Left colon (tissue), 2 donors: Measurements from ENCODE around the gene DMTF1. TPM values are rescaled to one million over a fixed set of nuclear protein-coding genes. Genes with fewer than 3 reads are reported as not detected.
A peak's percentile ranks its signal among the peaks of the same experiment; 100 is the strongest.
"Not testable (repeated sequence)": the region's sequence is repeated elsewhere in the genome, so short reads cannot be mapped to it uniquely, and the experiment has no call there.

ENCODE experiments used
- ATAC-seq: fragments of 200-7000 bp; cut with Tn5 transposase; one replicate; pipeline ENCODE4 v1.9.1; 2020; ENCODE audit warnings: mild to moderate bottlenecking, moderate library complexity
- DNase-seq, 2 donors: peaks; one replicate each; pipeline ENCODE4 v3.0.0-alpha.2; 2020
- intact Hi-C, 2 donors: fragments of 100-400 bp; cut with DNase I in 1 of 2; cut with micrococcal nuclease in 1 of 2; formaldehyde crosslinking; loops; one replicate each; pipeline versions ENCODE4 v1.11.2 to v1.14.0; 2022; cut with DNase I, micrococcal nuclease
- total RNA-seq, 2 donors: library from RNA; stranded (reverse); fragmentation: NEBNext Ultra II Directional; extraction: Animal tissue kit (Norgen Biotek cat#: 25700); gene quantifications; one replicate each; pipeline ENCODE4 v1.2.1, GENCODE V29; 2021
- donor health status: DM: no; HTN: no; CAD: no.
- donor health status: DM: yes; HTN: yes; CAD: no.

Gene DMTF1
- total RNA-seq, 2 donors from 2014 or later, result 48.8 to 58.8 TPM

GRCh38 chr7:87215046-87215445 is 62.8 kb downstream of the DMTF1 start:
- ATAC-seq (no peak), DNase-seq (no peak)
- intact Hi-C loops, result loop anchor here in 1 of 2 donors (5.0 kb wide), 1 partner anchor 63 kb away; the partner anchor contains the start of gene DMTF1

- ATAC-seq, result no peak
- DNase-seq, result no peak
These were observed 64.7 kb downstream of the DMTF1 start for GRCh38 chr7:87216701-87217508.

GRCh38 chr7:87217983-87218653 is 65.9 kb downstream of the DMTF1 start:
- intact Hi-C loops, result loop anchor here in 1 of 2 donors (5.0 kb wide), 1 partner anchor 66 kb away; the partner anchor contains the start of gene DMTF1
- DNase-seq, result no peak
- no peak for ATAC-seq

More at GRCh38 chr7:87216701-87217508, 64.7 kb downstream of the DMTF1 start:
- intact Hi-C loops, result loop anchor here in 1 of 2 donors (5.0 kb wide), 1 partner anchor 65 kb away; the partner anchor contains the start of gene DMTF1

- intact Hi-C loops, result loop anchor here in 1 of 2 donors (5.0 kb wide), 1 partner anchor 67 kb away; the partner anchor contains the start of gene DMTF1
- DNase-seq (peak; percentile 60 to 68), ATAC-seq (peak; percentile 45)
These were observed 66.7 kb downstream of the DMTF1 start for GRCh38 chr7:87218796-87219544.

GRCh38 chr7:87219545-87220025 is 67.3 kb downstream of the DMTF1 start, which contains the start of gene TMEM243:
Gene TMEM243, minus strand, starts transcription at chr7:87219732. Its CDS starts 229 bp downstream, at chr7:87219503.
- intact Hi-C loops, result loop anchor here in 1 of 2 donors (5.0 kb wide), 1 partner anchor 67 kb away; the partner anchor contains the start of gene DMTF1
- peak; percentile 81 to 86 for DNase-seq
- peak; percentile 81 for ATAC-seq

GRCh38 chr7:87220026-87220733 is 67.9 kb downstream of the DMTF1 start:
- intact Hi-C loops, result no loop called here
- ATAC-seq (peak; percentile 87), DNase-seq (peak; percentile 82 to 88)

GRCh38 chr7:87220734-87221215 is 68.5 kb downstream of the DMTF1 start:
- DNase-seq, result peak in 1 of 2 donors; percentile 41

GRCh38 chr7:87223666-87224065 is 71.4 kb downstream of the DMTF1 start:
- ATAC-seq (no peak), DNase-seq (no peak)
- intact Hi-C loops, result no loop called here

More at GRCh38 chr7:87220734-87221215, 68.5 kb downstream of the DMTF1 start:
- intact Hi-C loops, result no loop called here
- ATAC-seq, result peak; percentile 15

GRCh38 chr7:87225696-87226095 is 73.4 kb downstream of the DMTF1 start:
- intact Hi-C loops, result no loop called here
- DNase-seq, result no peak
- ATAC-seq, result no peak

GRCh38 chr7:87226495-87226894 is 74.2 kb downstream of the DMTF1 start:
- DNase-seq (no peak), ATAC-seq (no peak)
- intact Hi-C loops, result no loop called here

GRCh38 chr7:87231258-87231657 is 79.0 kb downstream of the DMTF1 start:
- DNase-seq, result no peak
- intact Hi-C loops, result loop anchor here (5.0 to 10.0 kb wide), 2 partner anchors 296 to 299 kb away; no protein-coding TSS in a partner anchor

GRCh38 chr7:87231711-87232110 is 79.5 kb downstream of the DMTF1 start:
- DNase-seq, result no peak
- no peak for ATAC-seq
- intact Hi-C loops, result loop anchor here (5.0 to 10.0 kb wide), 2 partner anchors 297 to 299 kb away; no protein-coding TSS in a partner anchor

More at GRCh38 chr7:87231258-87231657, 79.0 kb downstream of the DMTF1 start:
- no peak for ATAC-seq

- intact Hi-C loops, result loop anchor here (5.0 to 10.0 kb wide), 2 partner anchors 300 to 303 kb away; no protein-coding TSS in a partner anchor
These were observed 82.7 kb downstream of the DMTF1 start for GRCh38 chr7:87234949-87235348.

GRCh38 chr7:87238464-87239051 is 86.3 kb downstream of the DMTF1 start:
- intact Hi-C loops, result loop anchor here in 1 of 2 donors (10.0 kb wide), 1 partner anchor 304 kb away; no protein-coding TSS in a partner anchor
- not testable (repeated sequence) for DNase-seq, ATAC-seq

More at GRCh38 chr7:87234949-87235348, 82.7 kb downstream of the DMTF1 start:
- no peak for ATAC-seq
- DNase-seq, result no peak

GRCh38 chr7:87245671-87246070 is 93.4 kb downstream of the DMTF1 start:
- DNase-seq, intact Hi-C loops, ATAC-seq: not testable (repeated sequence)
